ENCODE data around the gene WIPF1. TPM values are rescaled to one million over a fixed set of nuclear protein-coding genes. Genes with fewer than 3 reads are reported as not detected.

WIPF1 gene
- total and polyA plus RNA-seq, 8 donors: 30.7 to 117 (median 33.4) TPM

DNA sequence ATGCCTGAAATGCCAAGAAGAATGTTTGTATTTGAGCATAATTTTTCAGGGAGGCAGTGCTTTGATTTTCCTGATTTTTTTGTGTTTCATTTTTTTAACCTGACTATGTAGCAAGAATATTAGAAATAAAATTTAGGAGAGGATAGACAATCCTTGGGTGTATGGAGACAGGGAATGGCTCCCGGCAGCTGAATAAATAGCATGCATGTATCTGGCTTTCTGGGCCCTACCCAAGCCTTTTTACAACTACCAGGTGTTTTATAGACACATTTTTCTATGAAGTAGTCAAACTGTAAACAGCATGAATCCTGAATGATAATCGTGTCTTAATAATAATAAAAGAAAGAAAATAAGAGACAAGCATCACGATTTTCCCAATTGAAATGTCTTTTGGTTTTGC, 52.4 kb downstream of the WIPF1 start:
- TF ChIP-seq, protein P1, sequence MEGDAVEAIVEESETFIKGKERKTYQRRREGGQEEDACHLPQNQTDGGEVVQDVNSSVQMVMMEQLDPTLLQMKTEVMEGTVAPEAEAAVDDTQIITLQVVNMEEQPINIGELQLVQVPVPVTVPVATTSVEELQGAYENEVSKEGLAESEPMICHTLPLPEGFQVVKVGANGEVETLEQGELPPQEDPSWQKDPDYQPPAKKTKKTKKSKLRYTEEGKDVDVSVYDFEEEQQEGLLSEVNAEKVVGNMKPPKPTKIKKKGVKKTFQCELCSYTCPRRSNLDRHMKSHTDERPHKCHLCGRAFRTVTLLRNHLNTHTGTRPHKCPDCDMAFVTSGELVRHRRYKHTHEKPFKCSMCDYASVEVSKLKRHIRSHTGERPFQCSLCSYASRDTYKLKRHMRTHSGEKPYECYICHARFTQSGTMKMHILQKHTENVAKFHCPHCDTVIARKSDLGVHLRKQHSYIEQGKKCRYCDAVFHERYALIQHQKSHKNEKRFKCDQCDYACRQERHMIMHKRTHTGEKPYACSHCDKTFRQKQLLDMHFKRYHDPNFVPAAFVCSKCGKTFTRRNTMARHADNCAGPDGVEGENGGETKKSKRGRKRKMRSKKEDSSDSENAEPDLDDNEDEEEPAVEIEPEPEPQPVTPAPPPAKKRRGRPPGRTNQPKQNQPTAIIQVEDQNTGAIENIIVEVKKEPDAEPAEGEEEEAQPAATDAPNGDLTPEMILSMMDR (IDR thresholded peaks at IDR 0.05): no peak
- Histone ChIP-seq H3K9me3 (no peaks in the 10 kb centered on the region), H3K27me3 (no peaks in the 10 kb centered on the region), H3K4me3 (no peak overlapping the region), H3K36me3 (no peaks in the 10 kb centered on the region), H3K4me1 (no peaks in the 10 kb centered on the region), H3K27ac (no peak overlapping the region)
- intact Hi-C loops (cut with DNase I): no loop called here
- DNase-seq (no peak), ATAC-seq (no peak)

GRCh38 chr2:174544802-174545201, 52.8 kb downstream of the WIPF1 start:
- H3K4me3 ChIP-seq: no peak overlapping the region
- no peaks in the 10 kb centered on the region for H3K36me3 ChIP-seq
- TF ChIP-seq, protein P1 (IDR thresholded peaks at IDR 0.05): no peak
- H3K4me1 ChIP-seq: no peaks in the 10 kb centered on the region
- intact Hi-C loops (cut with DNase I): no loop called here
- ATAC-seq (no peak), DNase-seq (no peak)
- H3K27ac ChIP-seq: no peak overlapping the region
- no peaks in the 10 kb centered on the region for H3K27me3 ChIP-seq
- no peaks in the 10 kb centered on the region for H3K9me3 ChIP-seq

DNA sequence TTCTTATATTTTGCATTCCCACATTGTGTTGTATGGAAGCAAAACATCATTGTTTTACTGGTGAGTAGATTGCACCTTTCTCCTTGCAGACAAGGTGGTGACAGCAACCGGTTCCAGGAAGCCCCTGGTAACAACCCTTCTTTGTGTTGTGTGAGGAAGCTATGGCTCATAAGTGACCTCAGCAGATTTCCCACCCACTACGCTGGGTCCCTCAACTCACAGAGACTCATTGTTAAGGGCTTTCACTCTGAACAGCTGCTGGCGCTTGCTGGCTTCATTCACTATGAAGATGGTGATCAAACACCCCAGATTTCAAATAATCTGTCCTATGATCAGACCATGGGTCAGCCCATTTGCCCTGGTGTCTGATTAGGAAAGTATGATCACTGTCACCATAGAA, 53.4 kb downstream of the WIPF1 start:
- H3K4me3 ChIP-seq: no peak overlapping the region
- ATAC-seq (no peak), DNase-seq (no peak)
- no peaks in the 10 kb centered on the region for H3K36me3 ChIP-seq
- TF ChIP-seq, protein P1 (IDR thresholded peaks at IDR 0.05): no peak
- no peaks in the 10 kb centered on the region for H3K9me3 ChIP-seq
- H3K4me1 ChIP-seq: no peaks in the 10 kb centered on the region
- H3K27ac ChIP-seq: no peak overlapping the region
- H3K27me3 ChIP-seq: peaks cover 0 to under 1% of the 10 kb centered on the region in 2 donors
- intact Hi-C loops (cut with DNase I): no loop called here

- TF ChIP-seq, protein P1 (IDR thresholded peaks at IDR 0.05): no peak
- peaks cover 0 to 19% of the 10 kb centered on the region in 2 donors for H3K27me3 ChIP-seq
- no peaks in the 10 kb centered on the region for H3K36me3 ChIP-seq
- intact Hi-C loops (cut with DNase I): no loop called here
- no peaks in the 10 kb centered on the region for H3K4me1 ChIP-seq
- DNase-seq (no peak), ATAC-seq (no peak)
- H3K9me3 ChIP-seq: no peaks in the 10 kb centered on the region
- H3K4me3 ChIP-seq: no peak overlapping the region
- no peak overlapping the region for H3K27ac ChIP-seq
These were observed 56.7 kb downstream of the WIPF1 start for GRCh38 chr2:174540893-174541292.

- no peak overlapping the region for H3K4me3 ChIP-seq
- no peaks in the 10 kb centered on the region for H3K4me1 ChIP-seq
- DNase-seq (no peak), ATAC-seq (no peak)
- H3K27ac ChIP-seq: no peak overlapping the region
- H3K9me3 ChIP-seq: no peaks in the 10 kb centered on the region
- H3K27me3 ChIP-seq: peaks cover 0 to 19% of the 10 kb centered on the region in 2 donors
- no peaks in the 10 kb centered on the region for H3K36me3 ChIP-seq
- TF ChIP-seq, protein P1 (IDR thresholded peaks at IDR 0.05): no peak
- intact Hi-C loops (cut with DNase I): no loop called here
These were observed 61.6 kb downstream of the WIPF1 start for GRCh38 chr2:174535757-174536703.
